ENCODE results near the gene HSPA12B.

HSPA12B gene

DNA sequence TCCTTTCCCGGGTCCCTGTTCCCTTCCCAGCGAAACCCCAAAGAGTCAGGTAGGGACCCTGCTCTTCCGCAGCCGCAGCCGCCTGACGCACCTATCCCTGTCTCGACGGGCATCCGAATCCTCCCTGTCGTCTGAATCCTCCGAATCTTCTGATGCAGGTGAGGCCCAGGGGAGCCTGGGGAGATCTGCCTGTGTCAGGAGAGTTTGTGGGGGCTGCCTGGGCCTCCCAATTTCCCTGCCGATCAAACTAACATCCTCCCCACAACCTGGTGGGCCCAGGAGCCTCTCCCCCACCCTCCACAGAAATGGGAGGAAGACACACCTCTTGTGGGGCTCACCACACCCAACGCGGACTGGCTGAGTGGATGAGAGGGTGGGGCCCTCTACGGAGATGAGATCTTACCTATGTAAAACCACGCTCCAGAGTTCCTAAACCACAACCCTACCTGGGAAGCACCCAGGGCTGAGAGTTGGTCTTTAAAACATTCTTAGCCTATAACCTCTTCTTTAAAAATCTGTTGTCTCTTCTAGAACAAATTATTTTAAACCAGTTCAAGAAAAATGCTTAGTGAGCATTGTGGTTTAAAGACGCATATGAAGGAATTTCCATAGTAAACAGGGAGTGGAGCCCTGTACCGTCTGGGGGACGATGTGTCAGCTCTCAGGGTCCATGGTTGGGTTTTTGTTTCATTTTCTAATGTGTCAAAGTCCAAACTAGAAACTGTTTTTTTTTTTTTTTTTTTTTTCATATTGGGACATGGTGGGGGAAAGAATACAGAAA, 65.3 kb downstream of the HSPA12B start:
- TF ChIP-seq, protein P1, sequence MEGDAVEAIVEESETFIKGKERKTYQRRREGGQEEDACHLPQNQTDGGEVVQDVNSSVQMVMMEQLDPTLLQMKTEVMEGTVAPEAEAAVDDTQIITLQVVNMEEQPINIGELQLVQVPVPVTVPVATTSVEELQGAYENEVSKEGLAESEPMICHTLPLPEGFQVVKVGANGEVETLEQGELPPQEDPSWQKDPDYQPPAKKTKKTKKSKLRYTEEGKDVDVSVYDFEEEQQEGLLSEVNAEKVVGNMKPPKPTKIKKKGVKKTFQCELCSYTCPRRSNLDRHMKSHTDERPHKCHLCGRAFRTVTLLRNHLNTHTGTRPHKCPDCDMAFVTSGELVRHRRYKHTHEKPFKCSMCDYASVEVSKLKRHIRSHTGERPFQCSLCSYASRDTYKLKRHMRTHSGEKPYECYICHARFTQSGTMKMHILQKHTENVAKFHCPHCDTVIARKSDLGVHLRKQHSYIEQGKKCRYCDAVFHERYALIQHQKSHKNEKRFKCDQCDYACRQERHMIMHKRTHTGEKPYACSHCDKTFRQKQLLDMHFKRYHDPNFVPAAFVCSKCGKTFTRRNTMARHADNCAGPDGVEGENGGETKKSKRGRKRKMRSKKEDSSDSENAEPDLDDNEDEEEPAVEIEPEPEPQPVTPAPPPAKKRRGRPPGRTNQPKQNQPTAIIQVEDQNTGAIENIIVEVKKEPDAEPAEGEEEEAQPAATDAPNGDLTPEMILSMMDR (IDR thresholded peaks at IDR 0.05; ENCODE audit: poor library complexity, severe bottlenecking) = no peak
- Histone ChIP-seq H3K27me3 (ENCODE audit: insufficient read depth, poor library complexity, severe bottlenecking) (no peaks in the 10 kb centered on the region), H3K9me3 (ENCODE audit: severe bottlenecking) (no peaks in the 10 kb centered on the region), H3K4me1 (ENCODE audit: insufficient read depth, poor library complexity, severe bottlenecking) (peaks cover 11% of the 10 kb centered on the region), H3K36me3 (ENCODE audit: low read depth) (peaks cover 60% of the 10 kb centered on the region), H3K27ac (ENCODE audit: poor library complexity, severe bottlenecking) (peak overlapping the region; percentile 74), H3K4me3 (ENCODE audit: severe bottlenecking) (peak overlapping the region; percentile 82)
- ATAC-seq (ENCODE audit: low read depth) (peak; percentile 53), DNase-seq (ENCODE audit: low spot score) (no peak)

DNA sequence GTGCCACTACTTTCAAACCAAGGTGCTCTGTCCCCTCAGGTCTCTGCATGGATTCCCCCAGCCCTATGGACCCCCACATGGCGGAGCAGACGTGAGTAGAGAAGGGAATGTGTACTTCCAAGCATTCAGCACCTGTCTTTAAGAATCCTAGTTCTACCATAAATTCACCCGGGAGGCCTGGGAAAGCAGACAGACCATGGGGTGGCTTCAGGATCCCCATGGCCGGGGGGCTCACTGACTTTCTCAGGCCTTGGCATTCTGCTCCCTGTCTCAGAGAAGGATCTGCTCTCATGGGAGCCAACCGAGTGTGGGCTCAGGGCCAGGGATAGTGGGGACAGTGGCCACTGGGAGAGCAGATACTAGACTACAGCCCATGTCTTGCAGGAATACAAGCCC, 65.9 kb downstream of the HSPA12B start:
- H3K27ac ChIP-seq (ENCODE audit: poor library complexity, severe bottlenecking) = peak overlapping the region; percentile 74

DNA sequence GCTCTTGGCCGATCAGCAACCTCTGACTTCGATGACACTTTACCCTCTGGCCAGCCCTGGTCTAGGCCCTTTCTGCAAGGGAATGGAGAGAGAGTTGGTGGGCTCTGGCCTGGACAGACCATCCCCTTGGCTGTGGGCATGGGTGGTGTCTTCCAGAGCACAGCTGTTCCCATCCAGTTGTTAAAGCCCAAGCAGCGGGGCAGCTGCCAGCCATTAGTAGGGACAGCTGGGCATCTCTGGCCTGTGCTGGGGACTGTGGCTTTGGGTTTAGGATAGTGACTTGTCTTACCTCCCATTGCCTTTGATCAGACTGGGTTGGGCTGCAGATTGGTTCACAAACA, 66.4 kb downstream of the HSPA12B start:
- Histone ChIP-seq H3K4me3 (ENCODE audit: severe bottlenecking) (no peak overlapping the region), H3K27ac (ENCODE audit: poor library complexity, severe bottlenecking) (peak overlapping the region; percentile 74), H3K4me1 (ENCODE audit: insufficient read depth, poor library complexity, severe bottlenecking) (peaks cover 15% of the 10 kb centered on the region)

More for the DNA sequence above, 65.9 kb downstream of the HSPA12B start:
- DNase-seq (ENCODE audit: low spot score) = no peak
- Histone ChIP-seq H3K4me3 (ENCODE audit: severe bottlenecking) (no peak overlapping the region), H3K36me3 (ENCODE audit: low read depth) (peaks cover 66% of the 10 kb centered on the region), H3K9me3 (ENCODE audit: severe bottlenecking) (no peaks in the 10 kb centered on the region), H3K27me3 (ENCODE audit: insufficient read depth, poor library complexity, severe bottlenecking) (no peaks in the 10 kb centered on the region), H3K4me1 (ENCODE audit: insufficient read depth, poor library complexity, severe bottlenecking) (peaks cover 11% of the 10 kb centered on the region)
- TF ChIP-seq, protein P1 (IDR thresholded peaks at IDR 0.05; ENCODE audit: poor library complexity, severe bottlenecking) = no peak
- no peak for ATAC-seq (ENCODE audit: low read depth)

DNA sequence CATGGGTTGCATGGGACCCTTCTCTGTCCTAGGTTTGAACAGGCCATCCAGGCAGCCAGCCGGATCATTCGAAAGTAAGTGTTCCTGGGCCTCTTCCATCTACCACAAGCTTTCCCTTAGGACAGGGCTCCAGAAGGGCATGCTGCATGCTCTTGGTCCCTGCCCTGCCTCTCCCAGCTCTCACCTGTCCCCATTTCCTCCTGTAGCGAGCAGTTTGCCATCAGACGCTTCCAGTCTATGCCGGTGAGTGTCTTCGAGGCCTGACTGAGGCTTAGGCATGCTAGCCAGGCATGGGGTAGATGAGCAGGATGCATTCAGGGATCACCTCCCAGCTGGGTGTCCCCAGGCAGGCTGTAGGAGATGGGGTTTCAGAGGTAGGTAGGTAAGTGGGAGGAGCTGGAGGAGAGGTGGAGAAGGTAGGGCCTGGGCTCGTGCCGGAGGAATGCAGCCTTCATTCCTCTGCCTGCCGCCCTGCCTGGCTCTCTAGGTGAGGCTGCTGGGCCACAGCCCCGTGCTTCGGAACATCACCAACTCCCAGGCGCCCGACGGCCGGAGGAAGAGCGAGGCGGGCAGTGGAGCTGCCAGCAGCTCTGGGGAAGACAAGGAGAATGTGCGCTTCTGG, 67.9 kb downstream of the HSPA12B start:
- no peak overlapping the region for H3K4me3 ChIP-seq (ENCODE audit: severe bottlenecking)
- H3K36me3 ChIP-seq (ENCODE audit: low read depth) = peaks cover 86% of the 10 kb centered on the region
- peaks cover 21% of the 10 kb centered on the region for H3K4me1 ChIP-seq (ENCODE audit: insufficient read depth, poor library complexity, severe bottlenecking)
- H3K27me3 ChIP-seq (ENCODE audit: insufficient read depth, poor library complexity, severe bottlenecking) = no peaks in the 10 kb centered on the region
- ATAC-seq (ENCODE audit: low read depth) (no peak), DNase-seq (ENCODE audit: low spot score) (no peak)
- TF ChIP-seq, protein P1 (IDR thresholded peaks at IDR 0.05; ENCODE audit: poor library complexity, severe bottlenecking) = no peak
- H3K9me3 ChIP-seq (ENCODE audit: severe bottlenecking) = no peaks in the 10 kb centered on the region
- H3K27ac ChIP-seq (ENCODE audit: poor library complexity, severe bottlenecking) = peak overlapping the region; percentile 74

More for the DNA sequence above, 66.4 kb downstream of the HSPA12B start:
- Histone ChIP-seq H3K36me3 (ENCODE audit: low read depth) (peaks cover 71% of the 10 kb centered on the region), H3K9me3 (ENCODE audit: severe bottlenecking) (no peaks in the 10 kb centered on the region), H3K27me3 (ENCODE audit: insufficient read depth, poor library complexity, severe bottlenecking) (no peaks in the 10 kb centered on the region)
- TF ChIP-seq, protein P1 (IDR thresholded peaks at IDR 0.05; ENCODE audit: poor library complexity, severe bottlenecking) = no peak
- ATAC-seq (ENCODE audit: low read depth) (no peak), DNase-seq (ENCODE audit: low spot score) (no peak)

DNA sequence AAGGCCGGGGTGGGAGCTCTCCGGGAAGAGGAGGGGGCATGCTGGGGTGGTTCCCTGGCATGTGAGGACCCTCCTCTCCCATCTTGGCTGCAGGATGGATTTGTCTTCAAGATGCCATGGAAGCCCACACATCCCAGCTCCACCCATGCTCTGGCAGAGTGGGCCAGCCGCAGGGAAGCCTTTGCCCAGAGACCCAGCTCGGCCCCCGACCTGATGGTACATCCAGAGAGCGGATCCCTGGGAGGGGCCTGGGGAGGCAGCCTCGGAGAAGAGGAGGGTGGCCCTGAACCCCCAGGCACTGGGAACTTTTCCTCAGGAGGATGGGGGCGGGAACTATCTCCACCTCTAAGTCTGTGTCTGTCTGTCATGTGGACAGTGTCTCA, 68.4 kb downstream of the HSPA12B start:
- Histone ChIP-seq H3K27me3 (ENCODE audit: insufficient read depth, poor library complexity, severe bottlenecking) (no peaks in the 10 kb centered on the region), H3K4me3 (ENCODE audit: severe bottlenecking) (no peak overlapping the region), H3K36me3 (ENCODE audit: low read depth) (peaks cover 91% of the 10 kb centered on the region), H3K27ac (ENCODE audit: poor library complexity, severe bottlenecking) (peak overlapping the region; percentile 74), H3K9me3 (ENCODE audit: severe bottlenecking) (no peaks in the 10 kb centered on the region), H3K4me1 (ENCODE audit: insufficient read depth, poor library complexity, severe bottlenecking) (peaks cover 25% of the 10 kb centered on the region)
- TF ChIP-seq, protein P1 (IDR thresholded peaks at IDR 0.05; ENCODE audit: poor library complexity, severe bottlenecking) = no peak
- ATAC-seq (ENCODE audit: low read depth) = no peak
- peak; percentile 68 for DNase-seq (ENCODE audit: low spot score)

Data from RWPE2 (cell line).